Spleen (tissue), 7 donors: ENCODE data around the gene RPS6KL1.

Experiments
- POLR2A ChIP-seq, 3 donors: fragments of 450-650 bp; IDR thresholded peaks; one replicate each; pipeline ENCODE4 v1.5.1; 2017; ENCODE audit warnings: antibody characterized with exemption in 3 of 3, mild to moderate bottlenecking in 1 of 3
- POLR2AphosphoS5 ChIP-seq, 3 donors: sonication (generic); formaldehyde crosslinking; IDR thresholded peaks; one replicate each; pipeline ENCODE4 v1.5.1; 2017; ENCODE audit warnings: antibody characterized with exemption in 3 of 3
- TF ChIP-seq, protein P1 (sequence below), 11 experiments: fragments of 200-600 bp in 7 of 11; fragments of 450-650 bp in 4 of 11; sonication (generic) in 4 of 11; IDR thresholded peaks in 8 of 11; conservative IDR thresholded peaks in 3 of 11; 1 replicate in 7 of 11; 2 replicates in 4 of 11; pipeline versions ENCODE4 v1.4.0 to v1.8.0; 2016 to 2021; ENCODE audit warnings: antibody characterized with exemption in 11 of 11, inconsistent platforms in 4 of 11, mild to moderate bottlenecking in 1 of 11
- donor health status: DM: no; HTN: no; CAD: no; lungs with moderate emphysema.
- donor health status: DM: no; HTN: no; CAD: no.
- donor health status: DM: no; HTN: no; CAD: no.

DNA sequence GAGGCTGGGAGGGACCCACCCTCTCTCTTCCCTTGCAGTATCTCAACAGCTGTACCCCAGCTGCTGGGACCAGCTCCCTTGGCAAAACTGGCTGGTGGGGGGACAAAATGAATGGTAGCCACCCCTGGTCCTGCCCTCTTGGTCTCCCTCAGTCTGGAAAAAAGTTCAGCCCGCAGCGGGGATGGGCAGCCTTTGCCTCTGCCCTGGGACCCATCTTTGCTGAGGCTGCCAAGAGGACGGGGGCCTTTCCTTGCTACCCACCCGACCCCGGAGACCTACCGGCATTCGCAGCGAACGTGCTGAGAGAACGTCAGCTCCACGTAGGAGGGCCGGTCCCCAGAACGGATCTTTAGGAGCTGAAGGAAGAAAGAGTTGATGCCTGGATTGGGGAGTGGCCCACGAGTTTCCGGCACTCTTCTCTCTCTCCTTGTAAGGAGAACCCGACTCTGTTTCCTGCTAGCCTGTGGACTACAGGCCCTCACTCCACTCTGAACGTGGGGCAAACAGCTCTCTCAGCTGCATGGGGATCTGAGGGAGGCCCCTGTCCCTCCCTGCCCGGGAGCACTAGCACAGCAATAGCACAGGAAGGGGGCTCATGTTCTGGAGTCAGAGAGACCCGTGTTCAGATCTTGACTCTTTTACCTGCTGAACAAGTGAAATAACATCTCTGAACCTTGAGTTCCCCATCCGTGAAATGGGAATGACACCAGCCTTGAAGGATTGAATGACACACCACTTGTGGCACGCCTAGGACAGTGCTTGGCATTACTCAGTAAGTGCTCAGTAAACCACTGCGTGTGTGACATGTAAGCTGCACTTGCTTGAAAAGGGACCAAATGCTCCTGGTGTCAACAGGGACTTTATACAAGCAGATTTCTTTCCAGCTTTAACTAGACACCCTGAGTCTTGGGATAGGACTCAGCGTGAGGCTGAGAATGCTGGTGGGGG lies 25.4 kb upstream of the RPS6KL1 start:
- TF ChIP-seq, protein P1, sequence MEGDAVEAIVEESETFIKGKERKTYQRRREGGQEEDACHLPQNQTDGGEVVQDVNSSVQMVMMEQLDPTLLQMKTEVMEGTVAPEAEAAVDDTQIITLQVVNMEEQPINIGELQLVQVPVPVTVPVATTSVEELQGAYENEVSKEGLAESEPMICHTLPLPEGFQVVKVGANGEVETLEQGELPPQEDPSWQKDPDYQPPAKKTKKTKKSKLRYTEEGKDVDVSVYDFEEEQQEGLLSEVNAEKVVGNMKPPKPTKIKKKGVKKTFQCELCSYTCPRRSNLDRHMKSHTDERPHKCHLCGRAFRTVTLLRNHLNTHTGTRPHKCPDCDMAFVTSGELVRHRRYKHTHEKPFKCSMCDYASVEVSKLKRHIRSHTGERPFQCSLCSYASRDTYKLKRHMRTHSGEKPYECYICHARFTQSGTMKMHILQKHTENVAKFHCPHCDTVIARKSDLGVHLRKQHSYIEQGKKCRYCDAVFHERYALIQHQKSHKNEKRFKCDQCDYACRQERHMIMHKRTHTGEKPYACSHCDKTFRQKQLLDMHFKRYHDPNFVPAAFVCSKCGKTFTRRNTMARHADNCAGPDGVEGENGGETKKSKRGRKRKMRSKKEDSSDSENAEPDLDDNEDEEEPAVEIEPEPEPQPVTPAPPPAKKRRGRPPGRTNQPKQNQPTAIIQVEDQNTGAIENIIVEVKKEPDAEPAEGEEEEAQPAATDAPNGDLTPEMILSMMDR (IDR thresholded peaks at IDR 0.05 in 8 of 11, conservative IDR thresholded peaks at IDR 0.05 in 3 of 11) = no peak
- TF ChIP-seq POLR2AphosphoS5 (IDR thresholded peaks at IDR 0.05) (no peak), POLR2A (IDR thresholded peaks at IDR 0.05) (no peak)
